Stimulated activated CD4-positive, alpha-beta T cell treated with anti-CD3 and anti-CD28 coated beads, Interleukin-1b, Interleukin-23, amount 100 ng/mL, for 24 hours (primary cell): ENCODE data around the gene ANO10.
"Not testable (repeated sequence)": the region's sequence is repeated elsewhere in the genome, so short reads cannot be mapped to it uniquely, and the experiment has no call there.

Experiments
- DNase-seq, 4 experiments: peaks; one replicate each; pipeline ENCODE4 v3.0.0-alpha.2; 2020; ENCODE audit warnings: low read depth in 4 of 4, low spot score in 1 of 4

The ANO10 gene, protein sequence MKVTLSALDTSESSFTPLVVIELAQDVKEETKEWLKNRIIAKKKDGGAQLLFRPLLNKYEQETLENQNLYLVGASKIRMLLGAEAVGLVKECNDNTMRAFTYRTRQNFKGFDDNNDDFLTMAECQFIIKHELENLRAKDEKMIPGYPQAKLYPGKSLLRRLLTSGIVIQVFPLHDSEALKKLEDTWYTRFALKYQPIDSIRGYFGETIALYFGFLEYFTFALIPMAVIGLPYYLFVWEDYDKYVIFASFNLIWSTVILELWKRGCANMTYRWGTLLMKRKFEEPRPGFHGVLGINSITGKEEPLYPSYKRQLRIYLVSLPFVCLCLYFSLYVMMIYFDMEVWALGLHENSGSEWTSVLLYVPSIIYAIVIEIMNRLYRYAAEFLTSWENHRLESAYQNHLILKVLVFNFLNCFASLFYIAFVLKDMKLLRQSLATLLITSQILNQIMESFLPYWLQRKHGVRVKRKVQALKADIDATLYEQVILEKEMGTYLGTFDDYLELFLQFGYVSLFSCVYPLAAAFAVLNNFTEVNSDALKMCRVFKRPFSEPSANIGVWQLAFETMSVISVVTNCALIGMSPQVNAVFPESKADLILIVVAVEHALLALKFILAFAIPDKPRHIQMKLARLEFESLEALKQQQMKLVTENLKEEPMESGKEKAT

GRCh38 chr3:43621656-43622432, at the start of gene ANO10:
Gene ANO10 (minus strand): TSS chr3:43622011. CDS start chr3:43605852, 16,159 bp downstream.
- DNase-seq: peak; percentile 93 to 99 (median 96)

- DNase-seq: no peak
Measured at GRCh38 chr3:43670635-43671522, 49.1 kb upstream of the ANO10 start.

DNA sequence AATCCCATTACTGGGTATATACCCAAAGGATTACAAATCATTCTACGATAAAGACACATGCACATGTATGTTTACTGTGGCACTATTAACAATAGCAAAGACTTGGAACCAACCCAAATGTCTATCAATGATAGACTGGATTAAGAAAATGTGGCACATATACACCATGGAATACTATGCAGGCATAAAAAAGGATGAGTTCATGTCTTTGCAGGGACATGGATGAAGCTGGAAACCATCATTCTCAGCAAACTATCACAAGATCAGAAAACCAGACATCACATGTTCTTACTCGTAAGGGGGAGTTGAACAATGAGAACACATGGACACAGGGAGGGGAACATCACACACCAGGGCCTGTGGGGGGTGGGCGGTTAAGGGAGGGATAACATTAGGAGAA, 43.2 kb upstream of the ANO10 start:
- DNase-seq: not testable (repeated sequence)

GRCh38 chr3:43661376-43661775, 39.6 kb upstream of the ANO10 start:
- DNase-seq: not testable (repeated sequence)

DNA sequence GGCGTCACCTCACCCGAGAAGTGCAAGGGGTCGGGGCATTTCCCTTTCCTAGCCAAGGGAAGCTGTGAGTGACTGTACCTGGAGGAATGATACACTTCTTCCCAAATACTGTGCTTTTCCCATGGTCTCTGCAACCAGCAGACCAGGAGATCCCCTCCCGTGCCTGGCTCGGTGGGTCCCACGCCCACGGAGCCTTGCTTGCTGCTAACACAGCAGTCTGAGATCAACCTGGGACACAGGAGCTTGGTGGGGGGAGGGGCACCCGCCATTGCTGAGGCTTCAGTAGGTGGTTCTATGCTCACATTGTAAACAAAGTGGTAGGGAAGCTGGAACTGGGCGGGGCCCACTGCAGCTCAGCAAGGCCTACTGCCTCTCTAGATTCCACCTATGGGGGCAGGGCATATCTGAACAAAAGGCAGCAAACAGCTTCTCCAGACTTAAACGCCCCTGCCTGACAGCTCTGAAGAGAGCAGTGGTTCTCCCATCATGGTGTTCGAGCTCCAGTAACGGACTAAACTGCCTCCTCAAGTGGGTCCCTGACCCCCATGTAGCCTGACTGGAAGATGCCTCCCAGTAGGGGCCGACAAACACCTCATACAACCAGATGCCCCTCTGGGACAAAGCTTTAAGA, 37.6 kb upstream of the ANO10 start:
- no peak for DNase-seq

- DNase-seq: not testable (repeated sequence)
Measured at GRCh38 chr3:43656390-43656789, 34.6 kb upstream of the ANO10 start.

DNA sequence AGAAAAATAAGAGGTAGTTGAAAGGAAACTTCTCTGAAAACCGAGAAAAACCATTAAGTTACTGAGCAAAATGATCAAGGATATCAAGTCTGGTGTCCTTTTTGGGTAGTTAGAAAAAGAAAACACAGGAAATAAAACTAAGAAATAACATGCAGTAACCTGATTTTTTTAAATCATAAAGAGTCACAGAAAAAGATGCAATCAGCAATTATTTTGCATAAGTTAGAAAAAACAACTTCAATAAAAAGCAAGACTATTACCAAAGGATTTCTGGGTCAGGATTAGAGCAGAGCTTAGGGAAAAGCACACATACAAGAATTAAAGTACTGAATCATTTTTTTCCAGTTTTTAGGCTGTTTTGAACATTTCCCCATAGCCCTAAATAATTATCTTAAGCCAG, 28.5 kb upstream of the ANO10 start:
- DNase-seq: no peak

- DNase-seq: no peak
Measured at GRCh38 chr3:43649365-43649968, 27.7 kb upstream of the ANO10 start.

DNA sequence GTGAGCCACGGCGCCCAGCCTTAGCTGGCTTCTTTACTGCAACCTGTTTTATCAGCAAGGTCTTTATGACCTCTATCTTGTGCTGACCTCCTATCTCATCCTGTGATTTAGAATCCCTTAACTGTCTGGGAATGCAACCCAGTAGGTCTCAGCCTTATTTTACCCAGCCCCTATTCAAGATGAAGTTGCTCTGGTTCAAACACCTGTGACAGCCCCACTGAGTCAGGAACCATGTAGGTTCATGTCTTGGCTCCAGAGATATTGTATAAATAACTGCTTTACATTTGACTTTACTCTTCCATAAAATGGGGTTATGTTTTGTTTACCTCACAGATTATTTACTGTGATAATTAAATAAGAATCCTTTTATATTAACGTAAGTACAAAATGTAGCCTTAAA, 27.1 kb upstream of the ANO10 start:
- DNase-seq: no peak

DNA sequence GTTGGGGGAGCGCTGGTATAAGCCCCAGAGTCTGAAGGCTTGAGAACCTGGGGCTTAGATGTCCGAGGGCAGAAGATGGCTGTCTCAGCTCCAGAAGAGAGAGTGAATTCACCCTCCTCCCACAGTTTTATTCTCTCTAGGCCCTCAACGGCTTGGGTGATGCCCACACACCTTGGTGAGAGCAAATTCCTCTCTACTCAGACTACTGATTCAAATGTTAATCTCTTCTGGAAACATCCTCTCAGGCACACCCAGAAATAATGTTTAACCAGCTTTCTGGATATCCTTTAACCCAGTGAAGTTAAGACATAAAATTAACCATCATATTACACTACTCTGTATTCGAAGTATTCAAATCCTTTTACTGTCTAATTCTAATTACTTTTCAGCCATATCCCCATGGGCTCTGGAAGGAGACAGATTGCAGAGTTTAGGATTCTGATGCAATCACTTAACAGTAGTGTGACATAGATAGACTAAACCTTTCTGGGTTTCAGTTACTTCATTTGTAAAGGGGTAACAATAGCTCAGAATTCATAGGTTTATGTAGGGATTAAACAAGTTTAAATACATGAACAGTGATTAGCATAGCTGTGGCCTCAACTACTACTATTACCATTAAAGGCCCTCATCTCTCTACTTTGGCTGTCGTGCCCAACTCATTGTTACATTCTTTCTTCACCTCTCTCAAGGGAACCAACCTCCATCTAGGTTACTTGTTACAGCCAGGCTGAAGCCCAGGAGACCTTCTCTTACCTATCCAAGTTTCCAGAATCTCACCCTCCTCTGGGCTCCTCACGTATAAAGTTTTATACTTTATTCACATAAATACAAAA, 25.7 kb upstream of the ANO10 start:
- no peak for DNase-seq

DNA sequence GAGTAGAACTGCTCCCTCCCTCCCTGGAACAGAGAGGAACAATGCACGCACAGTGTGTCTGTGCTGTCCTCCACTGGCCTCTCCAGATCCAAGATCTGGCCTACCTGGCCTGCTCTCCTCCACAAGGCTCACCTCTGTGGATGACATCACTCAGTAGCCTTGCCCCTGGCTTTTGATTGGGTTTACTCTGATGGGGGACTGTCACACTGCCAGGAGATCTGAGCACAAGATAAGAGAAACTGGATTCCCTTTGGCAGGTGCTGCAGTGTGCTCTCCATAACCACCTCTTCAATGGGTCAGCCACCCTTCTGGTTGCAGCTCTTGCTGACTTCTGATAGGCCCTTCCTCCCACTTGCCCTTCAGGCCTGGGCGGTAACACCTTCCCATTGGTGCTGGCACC, 22.6 kb upstream of the ANO10 start:
- DNase-seq: no peak

DNA sequence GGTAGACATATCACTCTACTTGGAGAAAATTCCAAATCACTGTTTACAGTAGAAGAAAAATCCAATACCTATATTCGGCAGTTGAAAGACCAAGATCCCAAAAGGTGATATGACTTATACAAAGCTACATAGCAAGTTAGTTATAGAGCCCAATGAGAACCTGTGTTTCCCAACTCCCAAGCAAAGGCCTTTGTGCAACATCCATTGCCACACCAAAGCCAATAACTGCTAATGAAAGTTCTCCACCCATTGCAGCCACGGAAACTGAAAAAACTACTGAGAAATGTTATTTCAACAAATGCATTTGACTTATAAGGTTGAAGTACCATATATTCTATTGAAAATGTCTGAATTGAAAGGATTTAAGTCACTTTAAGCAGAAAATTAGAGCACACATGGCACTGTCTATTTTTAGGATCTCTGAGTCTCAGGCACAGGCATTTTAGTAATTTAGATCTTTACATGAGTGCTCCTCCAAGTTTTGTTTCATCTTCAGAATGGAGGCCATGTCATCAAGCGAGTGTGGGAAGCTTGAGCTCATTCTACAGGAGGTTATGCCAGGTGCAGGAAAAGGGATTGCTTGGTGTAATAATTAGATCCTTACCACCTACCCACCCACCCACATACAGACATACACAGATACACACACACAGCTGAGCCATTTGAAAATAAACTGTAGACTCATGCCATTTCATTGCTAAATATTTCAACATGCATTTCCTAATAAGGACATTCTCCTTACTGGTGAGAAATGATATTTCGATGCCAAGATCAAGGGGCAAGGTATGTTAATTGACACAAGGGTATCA, 19.7 kb upstream of the ANO10 start:
- DNase-seq: no peak

DNA sequence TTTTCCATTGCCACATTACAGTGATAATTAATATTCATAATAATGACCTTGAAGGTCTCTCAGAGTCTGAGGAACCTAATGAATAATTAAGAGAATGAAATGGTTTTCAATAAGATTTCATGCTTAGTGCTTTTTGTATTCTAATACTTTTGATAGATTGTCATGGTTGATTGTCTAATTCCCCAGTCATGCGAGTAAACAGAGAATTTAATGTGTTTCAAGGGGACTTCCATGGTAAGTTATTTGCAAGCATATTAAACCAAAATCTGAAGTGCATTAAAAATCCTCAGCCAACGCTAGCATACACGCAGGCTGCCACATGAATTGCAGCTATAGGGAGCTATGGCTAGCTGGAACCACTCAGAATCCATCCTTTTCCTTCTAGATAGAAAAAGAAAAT, 18.9 kb upstream of the ANO10 start:
- DNase-seq: no peak

GRCh38 chr3:43638594-43639447, 17.0 kb upstream of the ANO10 start:
- peak in 2 of 4 experiments; percentile 12 to 15 for DNase-seq

- no peak for DNase-seq
Measured at GRCh38 chr3:43637702-43638101, 15.9 kb upstream of the ANO10 start.

GRCh38 chr3:43632986-43633385, 11.2 kb upstream of the ANO10 start:
- no peak for DNase-seq

GRCh38 chr3:43632269-43632733, 10.5 kb upstream of the ANO10 start:
- no peak for DNase-seq
